HG02763 (cell line): ENCODE results near the gene PDGFB.
"Not testable (repeated sequence)": the region's sequence is repeated elsewhere in the genome, so short reads cannot be mapped to it uniquely, and the experiment has no call there.

ENCODE experiments used
- ATAC-seq: cut with Tn5 transposase; IDR thresholded peaks from one replicate; pipeline ENCODE4 v1.9.1; 2021; ENCODE audit warnings: mild to moderate bottlenecking, moderate library complexity; ENCODE audit not compliant: unreplicated experiment

PDGFB gene

DNA sequence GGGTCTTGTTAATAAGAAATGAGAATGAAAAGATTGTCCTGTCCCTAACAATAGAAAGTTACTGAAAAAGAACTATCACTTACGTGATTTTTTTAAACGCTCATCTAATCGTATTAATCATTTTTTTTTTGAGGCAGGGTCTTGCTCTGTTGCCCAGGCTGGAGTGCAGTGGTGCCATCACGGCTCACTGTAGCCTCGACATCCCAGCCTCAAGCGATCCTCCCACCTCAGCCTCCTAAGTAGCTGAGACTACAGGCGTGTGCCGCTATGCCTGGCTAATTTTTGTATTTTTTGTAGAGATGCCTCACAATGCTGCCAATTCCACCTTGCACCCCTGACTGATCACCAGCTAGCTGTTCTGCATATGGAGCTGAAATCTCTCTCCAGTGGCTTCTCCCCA is 15.7 kb downstream of the PDGFB start:
- no peak for ATAC-seq

DNA sequence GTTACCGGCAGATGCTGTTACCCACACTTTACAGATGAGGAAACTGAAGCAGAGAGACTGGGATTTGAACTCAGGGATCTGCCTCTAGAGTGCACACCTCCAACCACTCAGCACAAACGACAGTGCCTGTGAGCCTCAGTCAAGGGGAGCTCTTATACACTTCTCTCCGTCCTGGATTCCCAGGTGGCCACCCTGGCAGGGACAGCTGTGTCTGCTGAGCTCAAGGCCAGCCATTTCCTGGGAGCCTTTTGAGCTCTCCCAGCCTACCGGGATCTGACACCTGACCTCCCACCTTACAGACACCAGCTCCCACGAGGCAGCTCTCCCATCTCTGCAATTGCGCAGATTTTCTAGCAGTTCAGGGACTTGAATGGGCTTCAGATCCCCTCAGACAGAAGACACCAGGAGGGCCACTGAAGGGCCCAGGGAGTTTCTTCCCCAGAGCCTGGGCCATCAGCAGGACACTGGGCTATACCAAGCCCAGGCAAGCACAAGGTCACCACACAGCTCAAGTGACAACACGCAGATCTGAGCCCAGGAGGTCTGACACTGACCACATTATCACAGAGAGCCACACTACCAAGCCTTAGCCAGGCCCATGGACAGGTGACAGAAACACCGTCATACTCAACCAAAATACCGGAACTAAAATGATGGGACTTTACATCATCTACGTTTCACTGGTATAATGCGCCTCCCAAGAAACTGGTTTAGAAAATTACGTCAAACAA is 17.1 kb downstream of the PDGFB start:
- no peak for ATAC-seq

DNA sequence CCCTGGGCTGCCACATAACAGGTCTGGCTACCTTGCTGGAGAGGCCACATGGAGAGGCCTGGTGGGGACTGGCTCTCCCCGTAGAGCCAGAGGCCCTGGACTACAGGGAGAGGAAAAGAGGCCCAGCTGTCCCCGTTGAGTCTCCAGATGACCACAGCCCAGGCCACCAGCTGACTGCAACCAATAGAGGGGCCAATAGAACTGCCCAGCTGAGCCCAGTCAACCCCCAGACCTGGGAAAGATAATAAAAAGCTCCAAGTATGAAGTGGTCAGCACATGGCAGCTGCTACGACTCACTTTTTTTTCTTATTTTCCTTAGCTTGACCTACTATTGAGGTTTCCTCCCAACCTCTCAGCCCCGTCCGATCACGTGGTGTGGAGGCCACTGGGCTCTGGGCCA is 18.4 kb downstream of the PDGFB start:
- ATAC-seq: no peak

DNA sequence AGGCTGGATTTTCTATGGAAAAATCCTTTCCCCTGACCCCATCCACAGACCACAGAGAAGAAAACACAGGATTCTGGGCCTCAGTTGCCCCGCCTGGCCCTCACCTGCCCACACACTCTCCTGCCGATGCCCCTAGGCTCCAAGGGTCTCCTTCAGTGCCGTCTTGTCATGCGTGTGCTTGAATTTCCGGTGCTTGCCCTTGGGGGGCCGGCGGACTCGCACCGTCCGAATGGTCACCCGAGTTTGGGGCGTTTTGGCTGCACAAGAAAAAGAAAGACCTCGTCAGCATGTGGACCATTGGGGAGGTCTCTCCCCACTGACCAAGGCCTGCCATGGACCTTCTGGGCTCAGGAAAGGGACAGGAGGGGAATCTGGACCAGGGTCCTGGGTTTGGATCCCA is 19.2 kb downstream of the PDGFB start:
- no peak for ATAC-seq

DNA sequence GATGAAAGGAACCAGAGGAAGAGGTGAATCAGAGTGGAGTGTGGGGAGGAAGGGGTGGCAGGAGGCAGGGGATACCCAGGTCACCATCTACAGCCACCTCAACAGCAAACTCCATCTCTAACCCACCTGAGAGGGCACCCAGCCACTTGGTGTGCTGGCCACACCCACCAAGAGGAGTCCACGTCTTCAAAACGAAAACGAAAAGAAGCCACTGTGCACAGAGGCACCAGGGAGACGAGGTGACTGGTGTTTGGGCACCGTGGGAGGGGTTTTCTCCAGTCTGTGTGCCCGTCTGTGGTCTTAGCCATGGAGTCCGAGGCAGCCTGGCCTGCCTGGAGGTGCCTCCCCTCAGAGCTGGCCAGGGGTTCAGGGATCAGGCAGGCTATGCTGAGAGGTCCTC is 20.2 kb downstream of the PDGFB start:
- no peak for ATAC-seq

DNA sequence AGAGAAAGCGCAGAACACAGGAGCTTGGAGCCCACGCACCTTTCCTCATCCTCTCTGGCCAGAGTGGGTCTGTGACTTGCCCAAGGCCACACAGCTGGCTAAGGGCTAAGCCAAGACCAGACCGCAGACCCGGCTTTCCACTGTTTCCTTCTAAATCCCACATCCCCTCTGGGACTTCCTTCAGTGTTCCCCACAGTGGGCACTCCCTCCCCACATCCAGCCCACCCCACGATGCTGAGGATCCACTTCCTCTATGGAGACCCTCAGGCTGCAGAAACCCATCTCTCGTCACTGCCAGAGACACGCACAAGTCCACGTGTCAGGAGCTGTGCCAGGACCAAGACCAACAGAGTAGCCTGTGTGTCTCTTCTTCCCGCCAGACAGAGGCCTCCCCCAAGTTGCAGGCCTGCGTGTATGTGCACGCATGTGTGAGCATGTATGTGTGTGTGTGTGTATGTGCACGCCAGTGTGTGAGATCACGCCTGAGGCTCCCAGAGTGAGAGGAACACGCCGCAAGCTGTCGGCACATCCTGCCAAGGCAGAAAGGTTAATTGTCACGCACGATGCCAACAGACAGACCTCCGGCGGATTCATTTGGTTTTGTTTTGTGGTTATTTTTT is 21.6 kb downstream of the PDGFB start:
- ATAC-seq: no peak

DNA sequence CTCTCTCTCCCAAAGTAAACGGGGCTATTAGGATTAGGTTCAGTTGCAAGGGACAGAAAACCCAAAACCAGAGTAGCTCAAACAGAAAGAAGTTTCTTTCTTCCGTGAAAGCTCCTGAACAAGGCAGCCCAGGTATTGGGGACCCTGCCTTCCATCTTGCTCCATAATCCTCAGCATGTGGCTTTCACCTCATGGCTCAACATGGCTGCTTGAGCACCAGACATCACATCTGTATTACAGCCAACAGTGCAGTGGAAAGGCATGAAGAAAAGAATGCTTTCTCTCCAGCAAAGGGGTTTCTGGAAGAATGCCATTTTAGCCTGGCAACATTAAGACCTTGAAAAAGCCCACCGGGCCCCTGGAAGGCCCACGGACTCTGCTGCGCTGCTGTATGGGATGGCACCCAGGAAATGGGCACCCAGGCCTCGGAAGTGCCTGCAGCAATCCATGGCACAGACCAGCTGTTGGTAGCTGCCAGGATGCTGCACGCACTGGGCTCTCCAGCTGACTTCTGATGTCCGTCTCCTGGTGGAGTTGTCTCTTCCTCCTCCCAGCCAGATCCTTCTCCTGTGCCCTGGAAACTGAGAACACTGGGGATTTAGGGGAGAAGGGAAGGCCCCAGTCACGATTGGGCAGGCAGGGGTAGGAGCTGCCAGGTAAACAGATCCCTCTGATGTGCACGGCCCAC is 22.6 kb downstream of the PDGFB start:
- ATAC-seq: no peak

DNA sequence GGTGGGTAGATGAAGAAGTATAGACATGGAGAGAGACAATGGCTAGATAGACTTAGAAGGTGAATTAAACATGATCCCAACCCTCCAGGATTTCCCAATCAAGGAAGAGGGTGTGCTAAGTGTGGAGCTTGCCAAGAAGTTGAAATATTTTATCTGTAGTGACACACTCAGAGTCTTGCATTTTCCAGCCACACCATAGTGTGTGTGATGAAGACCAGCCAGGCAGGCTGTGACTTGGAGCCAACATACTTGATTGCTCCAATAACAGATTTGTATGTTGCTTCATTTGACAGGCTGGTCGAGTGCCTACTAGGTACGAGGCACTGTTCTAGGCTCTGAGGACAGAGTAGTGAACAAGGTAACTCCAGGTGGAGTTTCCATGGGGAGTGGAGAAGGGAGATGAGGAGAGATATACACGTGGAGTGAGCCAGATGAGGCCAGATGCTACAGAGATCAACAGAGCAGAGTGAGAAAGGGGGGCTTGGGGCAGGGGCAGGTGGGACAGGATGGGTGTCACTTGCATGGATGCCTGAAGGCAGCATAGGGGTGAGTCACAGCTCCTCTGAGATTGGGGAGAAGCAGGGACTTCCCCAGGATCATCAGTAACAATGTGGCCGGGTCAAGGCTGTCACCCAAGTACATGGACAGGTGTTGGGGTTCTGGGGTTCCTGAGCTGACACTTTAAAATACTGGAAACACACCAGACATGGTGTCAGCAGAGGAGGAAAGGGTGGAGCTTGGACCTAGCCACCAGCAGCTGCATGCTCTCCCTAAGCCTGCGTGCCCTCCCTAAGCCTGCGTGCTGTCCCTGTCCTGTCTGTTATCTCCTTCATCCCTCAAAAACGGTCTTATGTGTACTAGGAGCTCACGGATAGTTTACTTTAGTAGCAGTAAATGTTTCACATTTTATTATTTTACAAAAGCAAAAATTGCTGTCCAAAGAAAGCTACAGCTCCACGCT is 23.6 kb downstream of the PDGFB start:
- ATAC-seq: no peak

DNA sequence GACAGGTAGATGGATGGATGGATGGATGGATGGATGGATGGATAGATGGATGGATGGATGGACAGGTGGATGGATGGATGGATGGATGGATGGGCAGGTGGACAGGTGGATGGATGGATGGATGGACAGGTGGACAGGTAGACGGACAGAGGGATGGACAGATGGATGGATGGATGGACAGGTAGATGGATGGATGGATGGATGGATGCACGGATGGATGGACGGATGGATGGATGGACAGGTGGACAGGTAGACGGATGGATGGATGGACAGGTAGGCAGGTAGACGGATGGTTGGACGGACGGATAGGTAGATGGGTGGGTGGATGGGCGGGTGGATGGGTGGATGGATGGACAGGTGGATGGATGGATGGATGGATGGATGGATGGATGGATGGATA is 24.3 kb downstream of the PDGFB start:
- ATAC-seq: no peak

DNA sequence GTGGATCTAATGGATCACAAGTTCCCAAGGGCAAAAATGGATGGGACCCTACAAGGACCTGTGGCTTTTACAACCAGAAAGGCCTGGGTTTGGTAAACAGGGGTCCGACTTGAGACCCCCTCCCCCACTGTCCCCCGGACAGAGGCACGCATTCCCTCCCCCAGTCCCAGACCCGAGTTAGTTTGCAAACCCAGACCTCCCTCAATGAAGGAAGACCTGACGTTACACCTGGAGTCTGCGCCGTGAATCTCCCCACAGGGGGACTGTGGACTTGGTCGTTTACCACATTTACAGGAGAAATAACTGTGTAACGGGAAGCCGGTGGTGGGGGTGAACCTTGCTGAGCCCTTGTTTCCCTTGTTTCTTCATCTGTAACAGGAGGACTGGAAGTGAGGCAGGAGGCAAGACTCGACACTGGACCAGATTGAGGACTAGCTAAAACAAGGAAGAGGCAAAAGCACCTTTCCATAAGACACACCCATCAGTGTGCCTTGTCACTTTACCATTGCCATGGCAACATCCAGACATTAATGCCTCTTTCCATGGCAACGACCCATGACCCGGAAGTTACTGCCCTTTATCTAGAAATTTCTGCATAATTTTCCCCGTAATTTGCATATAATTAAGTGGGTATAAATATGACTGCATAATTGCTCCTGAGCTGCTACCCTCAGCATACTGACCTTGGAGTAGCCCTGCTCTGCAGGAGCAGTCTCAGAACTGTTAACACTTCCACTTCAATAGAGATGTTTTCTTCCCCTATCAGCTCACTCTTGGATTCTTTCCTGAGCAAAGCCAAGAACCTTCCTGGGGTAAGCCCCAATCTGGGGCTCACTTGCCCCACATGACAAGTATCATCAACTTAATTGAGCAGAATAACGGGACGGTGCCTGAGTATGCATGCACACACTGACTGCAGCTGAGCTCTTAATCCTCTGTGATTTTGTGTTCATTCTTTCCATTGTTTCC is 25.4 kb downstream of the PDGFB start:
- no peak for ATAC-seq

DNA sequence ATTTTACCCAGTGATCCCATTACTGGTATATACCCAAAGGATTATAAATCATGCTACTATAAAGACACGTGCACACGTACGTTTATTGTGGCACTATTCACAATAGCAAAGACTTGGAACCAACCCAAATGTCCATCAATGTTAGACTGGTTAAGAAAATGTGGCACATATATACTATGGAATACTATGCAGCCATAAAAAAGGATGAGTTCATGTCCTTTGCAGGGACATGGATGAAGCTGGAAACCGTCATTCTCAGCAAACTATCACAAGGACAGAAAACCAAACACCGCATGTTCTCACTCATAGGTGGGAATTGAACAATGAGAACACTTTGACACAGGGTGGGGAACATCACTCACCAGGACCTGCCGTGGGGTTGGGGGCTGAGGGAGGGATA is 26.4 kb downstream of the PDGFB start:
- ATAC-seq: not testable (repeated sequence)

DNA sequence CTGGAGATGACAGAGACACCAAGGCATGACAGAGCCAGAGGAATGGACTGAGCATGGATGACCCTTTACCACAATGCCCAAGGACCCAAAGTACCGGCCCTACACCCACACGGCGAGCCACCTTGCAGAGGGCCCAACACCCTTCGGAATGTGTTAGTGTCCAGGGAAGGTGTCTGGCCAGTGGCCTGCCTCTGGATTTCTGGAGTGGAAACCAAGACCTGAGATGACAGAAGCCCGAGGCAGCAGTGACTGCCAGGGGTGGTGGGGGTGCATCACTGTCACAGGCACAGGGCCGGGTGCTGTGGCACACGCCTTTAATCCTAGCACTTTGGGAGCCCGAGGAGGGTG is 28.7 kb downstream of the PDGFB start:
- ATAC-seq: no peak

DNA sequence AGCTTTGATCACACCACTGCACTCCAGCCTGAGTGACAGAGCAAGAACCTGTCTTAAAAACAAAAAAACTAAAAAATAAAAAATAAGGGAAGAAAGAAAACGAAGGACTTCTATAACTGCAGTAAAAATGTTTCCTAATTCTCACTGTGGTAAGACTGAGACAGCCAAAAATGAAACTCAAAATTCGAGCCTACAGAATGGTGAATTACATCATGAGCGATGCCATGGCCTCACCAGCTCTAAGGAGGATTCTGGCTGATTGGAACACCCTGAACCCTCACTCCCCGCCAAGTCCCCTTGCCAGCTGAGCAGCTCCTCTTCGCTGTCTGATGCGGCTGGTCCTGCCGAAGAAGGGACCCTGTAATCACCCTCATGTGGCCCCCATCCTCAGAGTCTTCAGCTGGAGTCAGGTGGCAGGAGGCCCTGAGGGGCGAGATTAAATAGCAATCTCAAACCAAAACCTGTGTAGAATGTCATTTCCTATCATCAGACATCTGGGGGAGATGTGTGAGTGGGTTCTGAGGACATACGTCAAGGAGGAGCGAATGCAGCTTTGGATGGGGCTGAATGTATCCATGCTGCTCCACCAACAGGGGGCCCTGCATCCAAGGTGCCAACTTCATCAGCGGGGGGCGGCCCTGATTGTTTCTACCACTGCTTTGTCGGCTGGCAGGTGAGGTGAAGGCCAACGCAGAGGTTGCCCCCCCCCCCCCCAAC is 29.2 kb downstream of the PDGFB start:
- no peak for ATAC-seq

DNA sequence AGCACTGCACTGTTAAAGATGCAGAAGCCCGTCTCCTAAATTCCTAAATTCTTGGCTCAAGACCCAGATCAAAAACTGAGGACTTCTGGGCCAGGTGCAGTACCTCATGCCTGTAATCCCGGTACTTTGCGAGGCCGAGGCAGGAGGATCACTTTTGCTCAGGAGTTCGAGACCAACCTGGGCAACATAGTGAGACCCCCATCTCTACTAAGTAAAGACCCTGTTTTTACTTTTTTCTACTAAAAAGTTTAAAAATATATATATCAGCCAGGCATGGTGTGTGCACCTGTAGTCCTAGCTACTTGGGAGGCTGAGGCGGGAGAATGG is 29.7 kb downstream of the PDGFB start:
- no peak for ATAC-seq

DNA sequence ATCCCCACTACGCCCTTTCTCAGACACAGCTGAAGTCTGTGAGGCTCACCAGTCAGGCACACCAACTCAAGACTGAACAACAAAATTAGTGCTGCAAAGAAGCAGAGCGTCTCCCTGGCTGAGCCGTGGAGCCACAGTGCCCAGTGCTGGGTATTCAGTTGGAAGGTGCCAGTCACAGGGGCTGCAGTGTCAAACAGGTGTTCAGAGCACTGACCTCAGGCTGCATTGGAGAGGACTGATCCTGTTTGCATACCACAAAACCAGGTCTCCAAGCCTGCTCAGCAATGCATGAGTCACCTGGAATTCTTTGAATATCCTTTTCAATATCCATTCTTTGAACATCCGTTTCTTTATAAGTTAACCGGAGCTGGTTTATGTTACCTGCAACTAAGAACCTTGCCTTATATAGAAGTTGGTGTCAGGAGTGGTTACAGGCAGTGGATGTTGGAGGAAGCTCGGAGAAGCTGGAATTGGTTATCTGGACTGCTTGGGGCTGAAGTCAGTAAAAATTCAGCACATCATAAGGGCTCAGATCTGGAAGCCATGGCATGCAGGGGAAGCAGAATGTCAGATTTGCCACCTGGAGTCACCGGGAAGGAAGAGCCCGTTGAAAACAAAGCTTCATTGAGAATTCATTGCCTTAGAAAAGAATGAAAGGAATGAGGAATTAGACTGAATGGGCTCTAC is 30.3 kb downstream of the PDGFB start:
- no peak for ATAC-seq

DNA sequence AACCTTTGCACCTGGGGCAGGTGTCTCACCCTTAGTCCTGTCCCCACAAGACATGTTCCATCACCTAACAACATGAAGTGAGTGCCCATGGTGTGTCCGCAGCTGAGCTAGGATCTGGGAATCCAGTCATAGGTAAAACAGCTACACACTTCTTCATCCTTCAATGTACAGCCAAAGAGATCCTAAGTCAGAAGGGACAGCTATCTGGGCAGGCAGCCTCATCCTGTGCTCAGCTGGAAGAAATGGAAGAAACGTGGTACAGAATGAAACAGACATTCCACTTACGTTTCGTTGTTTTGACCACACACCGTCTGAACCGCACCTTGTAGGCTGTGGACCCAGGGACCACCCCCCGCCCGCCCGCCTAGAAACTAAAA is 30.8 kb downstream of the PDGFB start:
- no peak for ATAC-seq

DNA sequence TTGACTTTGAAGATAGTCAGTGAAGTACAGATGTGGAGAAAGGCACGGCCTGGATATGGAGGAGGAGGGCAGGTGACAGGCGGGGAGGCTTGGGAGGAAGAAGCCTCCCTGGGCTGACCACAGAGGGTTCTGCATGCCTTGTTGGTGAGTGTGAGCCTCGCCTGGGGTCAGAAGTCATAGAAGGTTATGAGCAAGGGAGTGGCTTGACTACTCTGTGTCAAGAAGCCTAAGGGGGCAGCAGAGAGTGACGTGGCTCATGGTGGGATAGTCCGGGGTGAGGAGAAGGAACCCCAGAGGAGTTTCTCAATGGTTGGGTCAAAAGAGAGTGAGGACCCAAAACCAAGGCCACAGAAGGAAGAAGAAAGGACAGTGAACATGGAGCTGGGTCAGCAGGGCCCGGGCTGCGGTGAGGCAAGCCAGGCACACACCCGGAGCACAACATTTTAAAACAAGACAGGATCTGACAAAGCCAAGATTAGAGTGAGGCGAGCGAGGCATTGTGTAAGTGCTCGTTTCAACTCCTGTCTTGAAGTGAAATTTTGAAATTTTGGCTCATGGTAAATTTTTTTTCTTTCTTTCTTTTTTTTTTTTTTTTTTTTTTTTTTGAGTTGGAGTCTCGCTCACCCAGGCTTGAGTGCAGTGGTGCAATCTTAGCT is 31.9 kb downstream of the PDGFB start:
- no peak for ATAC-seq

DNA sequence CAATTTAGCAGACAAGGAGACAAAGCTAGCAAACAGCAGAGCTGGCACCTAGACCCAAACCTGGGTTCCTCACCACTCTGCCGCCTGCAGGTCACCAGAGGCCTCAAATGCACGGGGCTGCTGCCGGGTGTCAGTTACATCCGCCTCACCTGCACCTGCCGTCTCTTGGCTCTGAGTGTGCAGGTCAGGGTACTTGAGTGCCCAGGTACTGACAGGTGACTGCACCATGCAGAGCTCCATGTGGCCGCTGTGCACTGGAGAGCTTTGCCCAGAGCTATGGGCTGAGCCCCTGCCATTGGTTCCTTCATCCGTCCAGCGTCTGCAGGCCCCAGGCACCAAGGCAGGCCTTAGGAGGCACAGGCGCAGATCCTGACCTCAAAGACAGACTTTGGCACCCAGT is 35.0 kb downstream of the PDGFB start:
- ATAC-seq: no peak
